GM13976 (cell line): Measurements from ENCODE around the gene MAEA.
"Not testable (repeated sequence)": the region's sequence is repeated elsewhere in the genome, so short reads cannot be mapped to it uniquely, and the experiment has no call there.

Experiments
- DNase-seq: peaks from one replicate; pipeline ENCODE4 v3.0.0; 2012; ENCODE audit warnings: low spot score
- CTCF ChIP-seq: IDR thresholded peaks from 2 replicates; pipeline ENCODE4 v1.5.1; 2012; ENCODE audit warnings: borderline replicate concordance, mild to moderate bottlenecking; ENCODE audit not compliant: insufficient read depth; ENCODE audit errors: extremely low read depth, missing control alignments, control extremely low read depth
- in situ Hi-C: fragments of 300-500 bp; cut with MboI; formaldehyde crosslinking; loops from one replicate; pipeline ENCODE4 v1.12.0; 2022; ENCODE audit warnings: low sequenced_read_pairs, mixed read lengths, inconsistent platforms; ENCODE audit not compliant: unreplicated experiment

MAEA gene

GRCh38 chr4:1288786-1289185 lies 905 bp upstream of the MAEA start:
- DNase-seq: no peak
- in situ Hi-C loops: no loop called here
- no peak for TF ChIP-seq CTCF

GRCh38 chr4:1290165-1290977 lies 680 bp downstream of the MAEA start:
- in situ Hi-C loops: no loop called here
- DNase-seq: no peak
- no peak for TF ChIP-seq CTCF

- DNase-seq: no peak
- in situ Hi-C loops: no loop called here
- no peak for TF ChIP-seq CTCF
Observed at GRCh38 chr4:1291091-1291490, 1.4 kb downstream of the MAEA start.

- in situ Hi-C loops: no loop called here
- no peak for TF ChIP-seq CTCF
- DNase-seq: no peak
Observed at GRCh38 chr4:1291996-1292702, 2.5 kb downstream of the MAEA start.

- in situ Hi-C loops, DNase-seq: not testable (repeated sequence)
Observed at GRCh38 chr4:1292703-1293011, 3.0 kb downstream of the MAEA start.

- no peak for DNase-seq
- in situ Hi-C loops: no loop called here
- no peak for TF ChIP-seq CTCF
Observed at GRCh38 chr4:1293531-1293941, 3.8 kb downstream of the MAEA start.

- in situ Hi-C loops: no loop called here
- no peak for DNase-seq
- no peak for TF ChIP-seq CTCF
Observed at GRCh38 chr4:1293991-1294390, 4.3 kb downstream of the MAEA start.
